HepG2 (cell line): ENCODE results near the gene OGG1. TPM values are rescaled to one million over a fixed set of nuclear protein-coding genes. Genes with fewer than 3 reads are reported as not detected.

Experiments used
- ATAC-seq: fragments of 200-7000 bp; cut with Tn5 transposase; 3 replicates; pipeline ENCODE4 v1.9.1; 2020; ENCODE audit warnings: mild to moderate bottlenecking, moderate library complexity
- BruUV-seq: library from RNA; stranded (reverse); fragments of 400-500 nt; replicated peaks from 2 replicates; lab custom pipeline; 2021; lab: Mats Ljungman, UMichigan
- CTCF ChIA-PET: fragments of 300-600 bp; formaldehyde crosslinking; extraction: SDS; loops from one replicate; lab custom pipeline; 2021; ENCODE audit warnings: low total read pairs, inconsistent platforms, low intra/inter-chr PET ratio; lab: Yijun Ruan, JAX
- POLR2A ChIA-PET: fragments of 350-600 bp; sonication (Branson Sonifier 250); formaldehyde crosslinking; loops from one replicate; lab custom pipeline; 2020; ENCODE audit warnings: antibody characterized with exemption, inconsistent platforms; lab: Yijun Ruan, JAX
- DNase-seq: peaks from one replicate; pipeline ENCODE4 v3.0.0-alpha.2; 2015; ENCODE audit warnings: low spot score
- FAIRE-seq: peaks from 3 replicates; lab custom pipeline; 2011; peaks lifted over from hg19 to GRCh38; lab: Jason Lieb, UNC
- H2AFZ ChIP-seq: one replicate; pipeline ENCODE4 v1.6.1; 2011; ENCODE audit warnings: low read length, inconsistent platforms
- H3K27ac ChIP-seq: fragments of 300-600 bp; 3 replicates; pipeline ENCODE4 v1.8.0; 2011; ENCODE audit warnings: mixed run types, mild to moderate bottlenecking, mixed read lengths, low read length, inconsistent platforms; ENCODE audit not compliant: insufficient read depth; ENCODE audit errors: extremely low read length
- H3K27me3 ChIP-seq, 2 experiments: fragments of 200-600 bp in 1 of 2; 2 replicates in 1 of 2; 3 replicates in 1 of 2; pipeline versions ENCODE4 v1.6.0 to v1.8.0; 2011; ENCODE audit warnings: low read length in 2 of 2, mild to moderate bottlenecking in 2 of 2, moderate library complexity in 2 of 2, inconsistent platforms in 1 of 2; ENCODE audit not compliant: insufficient read depth in 2 of 2, control insufficient read depth in 1 of 2
- H3K36me3 ChIP-seq, 2 experiments: fragments of 200-600 bp in 1 of 2; replicated peaks in 1 of 2; 2 replicates in 1 of 2; 3 replicates in 1 of 2; pipeline versions ENCODE4 v1.5.1 to v1.8.0; 2011; ENCODE audit warnings: low read length in 2 of 2, inconsistent platforms in 1 of 2; ENCODE audit not compliant: insufficient read depth in 2 of 2, control insufficient read depth in 1 of 2
- H3K4me1 ChIP-seq: 2 replicates; pipeline ENCODE4 v1.5.1; 2012; ENCODE audit warnings: low read length, inconsistent platforms; ENCODE audit not compliant: insufficient read depth
- H3K4me2 ChIP-seq: 2 replicates; pipeline ENCODE4 v1.6.0; 2011; ENCODE audit warnings: low read depth, low read length, inconsistent platforms
- H3K4me3 ChIP-seq, 3 experiments: fragments of 200-600 bp in 1 of 3; sonication (generic), shearing (Covaris generic) in 1 of 3; replicated peaks in 1 of 3; 2 replicates each; pipeline ENCODE4 v1.5.1; 2011 to 2016; ENCODE audit warnings: low read length in 3 of 3, inconsistent platforms in 2 of 3, low read depth in 2 of 3, mild to moderate bottlenecking in 2 of 3, control low read depth in 1 of 3, mixed read lengths in 1 of 3; ENCODE audit not compliant: insufficient read depth in 1 of 3
- H3K79me2 ChIP-seq: one replicate; pipeline ENCODE4 v1.6.1; 2011; ENCODE audit warnings: low read length, inconsistent platforms; ENCODE audit not compliant: insufficient read depth
- H3K9ac ChIP-seq: 2 replicates; pipeline ENCODE4 v1.6.0; 2011; ENCODE audit warnings: mild to moderate bottlenecking, low read depth, low read length, inconsistent platforms; ENCODE audit not compliant: insufficient read depth
- H3K9me3 ChIP-seq: 2 replicates; pipeline ENCODE4 v1.5.1; 2012; ENCODE audit warnings: mild to moderate bottlenecking, low read length
- H4K20me1 ChIP-seq: 2 replicates; pipeline ENCODE4 v1.6.0; 2011; ENCODE audit warnings: inconsistent platforms, mild to moderate bottlenecking, low read length, moderate library complexity; ENCODE audit not compliant: insufficient read depth
- FIP1L1 ChIP-seq: fragments of 200-400 bp; formaldehyde crosslinking; IDR thresholded peaks from 2 replicates; pipeline ENCODE4 v1.6.1; 2018; ENCODE audit warnings: low read depth, mild to moderate bottlenecking, low read length, moderate library complexity, borderline replicate concordance; ENCODE audit not compliant: insufficient read depth
- HNF1A ChIP-seq, 2 experiments: sonication (generic) in 1 of 2; formaldehyde crosslinking in 1 of 2; IDR thresholded peaks; 2 replicates each; pipeline versions ENCODE4 v1.4.0 to v1.6.1; 2016 to 2020; ENCODE audit warnings: borderline replicate concordance in 1 of 2, low read depth in 1 of 2, mild to moderate bottlenecking in 1 of 2, missing genetic modification reagents in 1 of 2
- KLF16 ChIP-seq, 2 experiments: sonication (generic) in 1 of 2; formaldehyde crosslinking in 1 of 2; IDR thresholded peaks; 2 replicates each; pipeline versions ENCODE4 v1.6.1 to v1.8.0; 2016 to 2023; ENCODE audit warnings: missing genetic modification reagents in 2 of 2, missing compliant biosample characterization in 1 of 2
- MZF1 ChIP-seq: sonication (generic); formaldehyde crosslinking; IDR thresholded peaks from 2 replicates; pipeline ENCODE4 v1.8.1; 2023; ENCODE audit warnings: mild to moderate bottlenecking, missing genetic modification reagents, borderline replicate concordance
- ONECUT2 ChIP-seq: sonication (generic); formaldehyde crosslinking; IDR thresholded peaks from 2 replicates; pipeline ENCODE4 v1.4.0; 2020; ENCODE audit warnings: missing genetic modification reagents
- REXO4 ChIP-seq: sonication (generic); formaldehyde crosslinking; IDR thresholded peaks from 2 replicates; pipeline ENCODE4 v1.8.0; 2022; ENCODE audit warnings: missing genetic modification reagents, mild to moderate bottlenecking, borderline replicate concordance
- SNAPC2 ChIP-seq: sonication (generic); formaldehyde crosslinking; IDR thresholded peaks from 2 replicates; pipeline ENCODE4 v1.8.1; 2022; ENCODE audit warnings: mild to moderate bottlenecking, missing genetic modification reagents
- TARDBP ChIP-seq: sonication (generic); formaldehyde crosslinking; IDR thresholded peaks from 2 replicates; pipeline ENCODE4 v1.8.0; 2022; ENCODE audit warnings: mild to moderate bottlenecking, missing genetic modification reagents
- TRAFD1 ChIP-seq: sonication (generic); formaldehyde crosslinking; IDR thresholded peaks from 2 replicates; pipeline ENCODE4 v1.5.1; 2020; ENCODE audit warnings: missing genetic modification reagents, mild to moderate bottlenecking, borderline replicate concordance
- ZFP36L1 ChIP-seq: sonication (generic); formaldehyde crosslinking; IDR thresholded peaks from 2 replicates; pipeline ENCODE4 v1.8.0; 2022; ENCODE audit warnings: mild to moderate bottlenecking, missing genetic modification reagents, moderate library complexity
- ZNF253 ChIP-seq: sonication (generic); formaldehyde crosslinking; IDR thresholded peaks from 2 replicates; pipeline ENCODE4 v1.8.0; 2022; ENCODE audit warnings: mild to moderate bottlenecking, missing genetic modification reagents, borderline replicate concordance
- ZNF317 ChIP-seq: sonication (generic); formaldehyde crosslinking; IDR thresholded peaks from 2 replicates; pipeline ENCODE4 v1.5.0; 2020; ENCODE audit warnings: mild to moderate bottlenecking, missing genetic modification reagents
- ZNF556 ChIP-seq: sonication (generic); formaldehyde crosslinking; IDR thresholded peaks from 2 replicates; pipeline ENCODE4 v1.4.0; 2020; ENCODE audit warnings: mild to moderate bottlenecking, missing genetic modification reagents, borderline replicate concordance
- ZNF564 ChIP-seq: sonication (generic); formaldehyde crosslinking; IDR thresholded peaks from 2 replicates; pipeline ENCODE4 v1.8.1; 2023; ENCODE audit warnings: mild to moderate bottlenecking, missing genetic modification reagents
- ZNF740 ChIP-seq: sonication (generic); formaldehyde crosslinking; IDR thresholded peaks from 2 replicates; pipeline ENCODE4 v1.4.0; 2020; ENCODE audit warnings: missing genetic modification reagents
- ZSCAN31 ChIP-seq: sonication (generic); formaldehyde crosslinking; IDR thresholded peaks from 2 replicates; pipeline ENCODE4 v1.5.0; 2020; ENCODE audit warnings: low read depth, mild to moderate bottlenecking, missing genetic modification reagents
- WGBS: methylation state at CpG from one replicate; pipeline ENCODE4 v1.1.6; 2017; ENCODE audit warnings: low lambda C conversion rate; 5-methylcytosine and 5-hydroxymethylcytosine counted together
- in situ Hi-C: cut with HindIII; loops from 2 replicates; pipeline ENCODE4 v1.10.0; 2017; ENCODE audit warnings: low pct_unique_long_range_greater_than_20kb; ENCODE audit not compliant: extremely low pct_ligation_motif_present
- intact Hi-C: fragments of 100-400 bp; cut with micrococcal nuclease; formaldehyde crosslinking; loops from one replicate; pipeline ENCODE4 v1.10.0; 2022; ENCODE audit not compliant: unreplicated experiment
- polyA plus RNA-seq, 8 experiments: library from polyadenylated mRNA; depleted of rRNA in 3 of 8; stranded (reverse) in 7 of 8; unstranded in 1 of 8; fragments of >200 nt; fragmentation: Illumina TruSeq in 4 of 8; extraction: Trizol in 4 of 8; gene quantifications; 2 replicates each; pipeline versions ENCODE4 v1.2.1 to v1.2.3, GENCODE V29; 2011 to 2016; ENCODE audit warnings: low read depth in 4 of 8, missing spikeins in 1 of 8, mixed read lengths in 1 of 8; ENCODE audit not compliant: insufficient read depth in 1 of 8
- total RNA-seq, 5 experiments: library from RNA; depleted of rRNA; stranded (reverse); fragments of >200 nt; fragmentation: Illumina TruSeq; extraction: Trizol; gene quantifications; 2 replicates each; pipeline ENCODE4 v1.2.3, GENCODE V29; 2016; ENCODE audit warnings: low read depth in 1 of 5
- TF ChIP-seq, protein P1 (sequence below): IDR thresholded peaks from 2 replicates; pipeline ENCODE4 v1.6.1; 2016; ENCODE audit warnings: mild to moderate bottlenecking, missing biosample characterization, missing genetic modification reagents

The OGG1 gene
- total and polyA plus RNA-seq, 2 of the 13 experiments (the other 11 are each of a cell fraction or from before 2014, with no cell fraction given) = 28.7 to 33.2 TPM

GRCh38 chr3:9747267-9747666 lies 2.5 kb upstream of the OGG1 start:
- H4K20me1 ChIP-seq = no peaks in the 10 kb centered on the region
- no peak overlapping the region for H3K27ac ChIP-seq
- H3K9me3 ChIP-seq = no peaks in the 10 kb centered on the region
- ATAC-seq = no peak
- WGBS = 100% methylated on average over 6 of the region's 8 CpGs
- no peak for DNase-seq
- H3K4me2 ChIP-seq = no peak overlapping the region
- ChIA-PET POLR2A (no interaction called here), CTCF (no interaction called here)
- in situ Hi-C loops (no loop called here), intact Hi-C loops (no loop called here)
- no TSS peak for BruUV-seq
- peaks cover 35 to 63% of the 10 kb centered on the region in 2 experiments for H3K36me3 ChIP-seq
- FAIRE-seq = no peak
- peaks cover 19% of the 10 kb centered on the region for H3K4me1 ChIP-seq
- no peaks in the 10 kb centered on the region for H3K27me3 ChIP-seq
- no peak overlapping the region for H2AFZ ChIP-seq
- H3K9ac ChIP-seq = no peak overlapping the region
- no peak overlapping the region for H3K4me3 ChIP-seq
- peaks cover 13% of the 10 kb centered on the region for H3K79me2 ChIP-seq
- no peak for TF ChIP-seq SNAPC2 (CRISPR knock-in tag)
- no peak for TF ChIP-seq TARDBP (CRISPR knock-in tag)
- no peak for TF ChIP-seq ZSCAN31
- TF ChIP-seq ONECUT2 (CRISPR knock-in tag) = no peak
- TF ChIP-seq ZFP36L1 = no peak
- no peak for TF ChIP-seq KLF16 (CRISPR knock-in tag; IDR thresholded peaks at IDR 0.05)
- no peak for TF ChIP-seq ZNF564
- no peak for TF ChIP-seq ZNF740 (CRISPR knock-in tag)
- no peak for TF ChIP-seq HNF1A (IDR thresholded peaks at IDR 0.05; ENCODE audit: low read depth)
- no peak for TF ChIP-seq HNF1A (CRISPR knock-in tag; IDR thresholded peaks at IDR 0.05; ENCODE audit: borderline replicate concordance)
- TF ChIP-seq, protein P1, sequence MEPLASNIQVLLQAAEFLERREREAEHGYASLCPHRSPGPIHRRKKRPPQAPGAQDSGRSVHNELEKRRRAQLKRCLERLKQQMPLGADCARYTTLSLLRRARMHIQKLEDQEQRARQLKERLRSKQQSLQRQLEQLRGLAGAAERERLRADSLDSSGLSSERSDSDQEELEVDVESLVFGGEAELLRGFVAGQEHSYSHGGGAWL (CRISPR knock-in tag) = no peak
- TF ChIP-seq ZNF253 = no peak
- TF ChIP-seq TRAFD1 = no peak
- TF ChIP-seq FIP1L1 = no peak
- TF ChIP-seq MZF1 (CRISPR knock-in tag) = no peak
- TF ChIP-seq REXO4 = no peak
- TF ChIP-seq ZNF317 (CRISPR knock-in tag) = no peak
- no peak for TF ChIP-seq ZNF556 (CRISPR knock-in tag)
